Adrenal gland (tissue), 5 donors: ENCODE measurements around the gene FHIT.

Source experiments
- POLR2A ChIP-seq, 2 donors: fragments of 450-650 bp; IDR thresholded peaks; one replicate each; pipeline ENCODE4 v1.6.1; 2017; ENCODE audit warnings: antibody characterized with exemption in 2 of 2, mild to moderate bottlenecking in 2 of 2, moderate library complexity in 1 of 2
- TF ChIP-seq, protein P1 (sequence below), 6 experiments: fragments of 450-650 bp in 4 of 6; fragments of 200-600 bp in 2 of 6; sonication (generic) in 1 of 6; IDR thresholded peaks; 1 replicate in 5 of 6; 2 replicates in 1 of 6; pipeline versions ENCODE4 v1.5.1 to v1.8.0; 2016 to 2021; ENCODE audit warnings: antibody characterized with exemption in 6 of 6, mild to moderate bottlenecking in 2 of 6, moderate library complexity in 1 of 6
- donor health status: DM: no; HTN: no; CAD: no.

DNA sequence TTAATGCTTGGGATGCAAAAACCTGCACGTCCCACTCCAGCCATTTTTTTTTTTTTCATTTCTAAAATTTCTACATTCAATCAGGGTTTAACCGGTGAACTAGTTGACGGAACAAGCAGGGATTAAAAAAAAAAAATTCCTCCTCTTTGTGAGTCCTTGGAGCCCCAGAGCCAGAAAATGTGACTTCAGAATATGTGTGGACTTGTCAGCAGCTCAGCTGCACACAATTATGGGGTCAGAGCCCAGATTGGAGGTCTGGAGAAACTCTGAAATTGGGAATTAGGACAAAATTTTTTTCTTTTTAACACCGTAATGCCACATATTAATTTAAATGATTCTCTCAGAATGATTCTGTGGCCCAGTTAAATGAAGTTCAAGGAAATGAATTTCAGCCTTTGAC is 1280.5 kb downstream of the FHIT start:
- no peak for TF ChIP-seq POLR2A (IDR thresholded peaks at IDR 0.05)
- TF ChIP-seq, protein P1, sequence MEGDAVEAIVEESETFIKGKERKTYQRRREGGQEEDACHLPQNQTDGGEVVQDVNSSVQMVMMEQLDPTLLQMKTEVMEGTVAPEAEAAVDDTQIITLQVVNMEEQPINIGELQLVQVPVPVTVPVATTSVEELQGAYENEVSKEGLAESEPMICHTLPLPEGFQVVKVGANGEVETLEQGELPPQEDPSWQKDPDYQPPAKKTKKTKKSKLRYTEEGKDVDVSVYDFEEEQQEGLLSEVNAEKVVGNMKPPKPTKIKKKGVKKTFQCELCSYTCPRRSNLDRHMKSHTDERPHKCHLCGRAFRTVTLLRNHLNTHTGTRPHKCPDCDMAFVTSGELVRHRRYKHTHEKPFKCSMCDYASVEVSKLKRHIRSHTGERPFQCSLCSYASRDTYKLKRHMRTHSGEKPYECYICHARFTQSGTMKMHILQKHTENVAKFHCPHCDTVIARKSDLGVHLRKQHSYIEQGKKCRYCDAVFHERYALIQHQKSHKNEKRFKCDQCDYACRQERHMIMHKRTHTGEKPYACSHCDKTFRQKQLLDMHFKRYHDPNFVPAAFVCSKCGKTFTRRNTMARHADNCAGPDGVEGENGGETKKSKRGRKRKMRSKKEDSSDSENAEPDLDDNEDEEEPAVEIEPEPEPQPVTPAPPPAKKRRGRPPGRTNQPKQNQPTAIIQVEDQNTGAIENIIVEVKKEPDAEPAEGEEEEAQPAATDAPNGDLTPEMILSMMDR (IDR thresholded peaks at IDR 0.05) = no peak
